ENCODE data around the gene HPN.
"Not testable (repeated sequence)": the region's sequence is repeated elsewhere in the genome, so short reads cannot be mapped to it uniquely, and the experiment has no call there.

Gene HPN

DNA sequence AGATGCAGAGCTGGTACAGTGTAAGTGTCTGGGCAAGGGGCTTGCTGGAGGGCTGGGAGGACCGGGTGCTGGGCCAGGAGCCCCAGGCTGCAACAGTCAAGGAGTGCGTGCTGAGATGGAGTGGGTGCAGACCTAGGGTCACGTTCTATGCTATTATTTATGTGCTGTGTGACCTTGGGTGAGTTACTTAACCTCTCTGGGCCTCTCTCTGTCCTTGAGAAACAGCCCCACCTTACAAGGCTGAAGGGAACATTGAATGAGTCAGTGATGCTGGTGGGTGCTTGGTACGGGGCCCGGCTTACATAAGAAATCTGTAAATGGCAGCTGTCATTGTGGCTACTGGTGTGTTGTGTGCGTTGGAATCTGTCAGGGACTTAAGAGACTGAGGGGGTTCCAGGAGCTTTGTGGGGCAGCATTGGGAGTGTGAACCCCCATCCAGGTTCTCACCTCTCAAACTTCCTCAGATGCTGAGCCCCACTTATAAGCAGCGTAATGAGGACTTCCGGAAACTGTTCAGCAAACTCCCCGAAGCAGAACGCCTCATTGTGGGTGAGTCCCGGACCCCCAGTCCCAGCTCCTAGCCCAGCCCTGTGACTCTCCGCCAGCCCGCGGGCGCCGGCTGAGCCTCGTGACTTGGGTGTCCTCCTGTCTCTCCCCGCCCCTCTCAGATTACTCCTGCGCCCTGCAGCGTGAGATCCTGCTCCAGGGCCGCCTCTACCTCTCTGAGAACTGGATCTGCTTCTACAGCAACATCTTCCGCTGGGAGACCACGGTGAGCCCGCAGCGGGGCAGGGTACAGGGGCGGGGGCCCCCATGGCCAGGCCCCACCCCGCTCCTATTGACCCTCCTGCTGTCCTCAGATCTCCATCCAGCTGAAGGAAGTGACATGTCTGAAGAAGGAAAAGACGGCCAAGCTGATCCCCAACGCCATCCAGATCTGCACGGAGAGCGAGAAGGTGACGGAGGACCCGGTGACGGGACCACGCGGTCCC lies 31.8 kb upstream of the HPN start:
- no peak for FAIRE-seq

GRCh38 chr19:35011091-35011689 lies 30.3 kb upstream of the HPN start:
- no peak for FAIRE-seq

- no peak for FAIRE-seq
Measured at GRCh38 chr19:35011737-35012682, 29.5 kb upstream of the HPN start.

DNA sequence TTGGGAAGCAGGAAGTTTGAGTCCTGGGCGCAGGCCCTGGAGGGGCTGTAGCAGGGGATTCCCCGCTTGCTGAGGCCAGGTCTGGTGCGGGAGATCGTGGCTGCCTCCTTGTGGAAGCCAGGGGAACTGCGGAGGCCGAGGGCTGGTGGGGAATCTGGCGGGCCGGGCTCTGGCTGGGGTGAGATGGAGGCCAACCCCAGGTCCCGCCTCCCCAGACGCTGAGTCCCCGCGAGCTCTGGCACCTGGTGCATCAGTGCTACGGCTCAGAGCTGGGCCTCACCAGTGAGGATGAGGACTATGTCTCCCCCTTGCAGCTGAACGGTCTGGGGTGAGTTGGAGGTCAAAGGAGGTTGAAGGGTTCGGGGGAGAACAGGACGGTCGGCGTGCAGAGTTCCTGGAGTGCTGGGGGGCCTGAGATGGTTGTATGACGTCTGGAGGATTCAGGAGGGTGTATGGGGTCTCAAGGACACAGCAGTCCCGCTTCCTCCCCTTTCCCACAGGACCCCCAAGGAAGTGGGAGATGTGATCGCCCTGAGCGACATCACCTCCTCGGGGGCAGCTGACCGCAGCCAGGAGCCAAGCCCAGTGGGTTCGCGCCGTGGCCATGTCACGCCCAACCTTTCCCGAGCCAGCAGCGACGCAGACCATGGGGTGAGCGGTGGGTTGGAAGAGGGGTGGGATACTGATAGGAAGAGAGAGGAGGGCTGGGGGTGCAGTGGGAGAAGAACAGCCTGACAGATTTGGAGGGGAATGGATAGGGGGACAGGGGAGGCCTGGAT lies 28.3 kb upstream of the HPN start:
- FAIRE-seq = no peak

DNA sequence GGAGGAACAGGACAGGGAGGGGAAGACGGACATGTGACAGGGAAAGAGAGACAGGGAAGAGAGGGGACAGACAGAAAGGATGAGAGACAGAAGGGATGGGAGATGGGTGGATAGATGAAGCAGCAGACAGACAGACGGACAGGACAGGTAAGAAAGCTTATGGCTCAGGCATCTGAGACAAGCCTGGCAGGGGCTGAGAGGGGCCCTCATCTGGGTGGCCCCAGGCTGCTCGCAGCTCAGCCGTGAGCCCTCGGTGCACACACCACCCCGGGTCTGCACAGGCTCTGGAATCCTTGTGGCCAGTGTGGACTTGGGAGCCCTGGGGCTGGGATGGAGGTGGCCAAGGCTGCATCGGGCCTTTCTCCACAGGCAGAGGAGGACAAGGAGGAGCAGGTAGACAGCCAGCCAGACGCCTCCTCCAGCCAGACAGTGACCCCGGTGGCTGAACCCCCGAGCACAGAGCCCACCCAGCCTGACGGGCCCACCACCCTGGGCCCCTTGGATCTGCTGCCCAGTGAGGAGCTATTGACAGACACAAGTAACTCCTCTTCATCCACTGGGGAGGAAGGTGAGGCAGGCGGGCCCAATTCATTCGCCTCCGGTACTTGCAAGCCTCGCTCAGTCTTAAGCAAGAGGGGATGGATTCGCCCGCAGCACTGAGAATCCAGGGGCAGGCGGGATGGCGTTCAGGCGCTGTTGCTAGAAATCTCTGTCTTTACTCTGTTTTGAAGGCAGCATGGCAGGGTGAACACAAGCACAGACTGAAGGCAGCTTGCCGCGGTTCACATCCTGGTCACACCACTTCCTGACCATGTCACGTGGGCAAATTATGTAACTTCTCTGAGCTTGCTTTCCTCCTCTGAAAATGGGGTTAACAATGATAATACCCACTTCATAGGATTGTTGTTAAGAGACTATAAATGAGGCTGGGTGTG lies 27.4 kb upstream of the HPN start:
- FAIRE-seq = no peak

GRCh38 chr19:35014774-35015173 lies 26.7 kb upstream of the HPN start:
- not testable (repeated sequence) for FAIRE-seq

GRCh38 chr19:35015270-35015953 lies 26.1 kb upstream of the HPN start:
- FAIRE-seq = no peak

DNA sequence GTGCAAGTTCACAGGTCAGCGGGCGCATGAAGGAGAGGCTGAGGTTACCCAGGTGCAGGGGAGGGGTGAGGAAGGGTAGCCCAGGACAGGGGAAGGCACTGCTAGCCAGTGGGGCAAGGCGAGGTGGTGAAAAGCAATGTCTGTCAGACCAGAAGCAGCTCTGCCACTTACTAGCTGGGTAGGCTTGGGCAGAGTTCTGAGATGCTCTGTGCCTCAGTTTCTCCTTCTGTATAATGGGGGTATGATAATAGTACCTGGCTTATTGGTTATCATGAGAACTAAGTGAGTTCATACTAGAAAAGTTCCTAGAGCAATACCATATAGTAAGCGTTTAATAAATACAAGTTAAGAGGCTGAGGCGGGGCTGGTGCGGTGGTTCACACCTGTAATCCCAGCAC lies 25.6 kb upstream of the HPN start:
- FAIRE-seq = no peak

DNA sequence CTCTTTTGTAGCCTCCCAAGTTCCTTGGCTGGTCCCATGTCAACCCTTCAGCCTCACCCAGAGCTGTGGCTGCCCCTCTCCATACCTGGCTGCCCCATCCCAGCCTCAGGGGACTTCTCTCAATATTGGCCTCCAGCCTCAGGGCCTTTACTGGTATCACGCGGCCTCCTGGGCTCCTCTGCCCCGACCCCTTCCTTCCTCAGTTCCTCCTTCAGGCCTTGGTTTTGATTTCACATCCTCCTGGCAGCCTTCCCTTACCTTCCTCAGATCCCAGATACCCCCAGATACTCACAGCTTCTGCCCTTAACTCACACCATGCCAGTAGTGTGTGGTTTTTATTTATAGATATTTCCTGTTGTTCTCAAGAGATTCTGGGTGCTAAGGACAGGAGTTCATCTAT lies 24.0 kb upstream of the HPN start:
- no peak for FAIRE-seq

DNA sequence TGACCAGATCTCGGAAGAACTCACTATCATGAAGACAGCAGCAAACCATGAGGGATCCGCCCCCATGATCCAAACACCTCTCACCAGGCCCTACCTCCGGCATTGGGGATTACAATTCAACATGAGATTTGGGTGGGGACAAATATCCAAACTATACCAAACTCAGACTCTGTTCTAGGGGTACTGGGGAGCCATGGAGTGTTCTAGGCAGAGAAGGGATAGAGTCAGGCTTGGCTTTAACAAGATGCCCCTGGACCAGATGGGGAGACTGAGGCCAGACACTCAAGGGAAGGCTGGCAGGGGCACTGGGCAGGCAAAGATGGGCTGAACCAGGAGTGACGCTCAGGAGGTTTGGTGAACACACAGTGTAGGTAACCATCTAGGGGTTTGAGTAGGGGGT lies 23.1 kb upstream of the HPN start:
- no peak for FAIRE-seq

DNA sequence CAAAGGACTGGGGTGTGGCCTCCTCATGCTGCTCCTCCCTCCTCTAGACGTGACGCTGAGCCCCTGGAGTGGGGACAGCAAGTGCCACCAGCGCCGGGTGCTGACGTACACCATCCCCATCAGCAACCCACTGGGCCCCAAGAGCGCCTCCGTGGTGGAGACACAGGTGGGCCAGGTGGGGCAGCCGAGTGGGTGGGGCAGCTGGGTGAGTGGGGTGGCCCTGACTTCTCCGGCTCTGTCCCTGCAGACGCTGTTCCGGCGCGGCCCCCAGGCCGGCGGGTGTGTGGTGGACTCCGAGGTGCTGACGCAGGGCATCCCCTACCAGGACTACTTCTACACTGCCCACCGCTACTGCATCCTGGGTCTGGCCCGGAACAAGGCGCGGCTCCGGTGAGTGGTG lies 22.4 kb upstream of the HPN start:
- no peak for FAIRE-seq

- no peak for FAIRE-seq
Measured at GRCh38 chr19:35021016-35021415, 20.5 kb upstream of the HPN start.

DNA sequence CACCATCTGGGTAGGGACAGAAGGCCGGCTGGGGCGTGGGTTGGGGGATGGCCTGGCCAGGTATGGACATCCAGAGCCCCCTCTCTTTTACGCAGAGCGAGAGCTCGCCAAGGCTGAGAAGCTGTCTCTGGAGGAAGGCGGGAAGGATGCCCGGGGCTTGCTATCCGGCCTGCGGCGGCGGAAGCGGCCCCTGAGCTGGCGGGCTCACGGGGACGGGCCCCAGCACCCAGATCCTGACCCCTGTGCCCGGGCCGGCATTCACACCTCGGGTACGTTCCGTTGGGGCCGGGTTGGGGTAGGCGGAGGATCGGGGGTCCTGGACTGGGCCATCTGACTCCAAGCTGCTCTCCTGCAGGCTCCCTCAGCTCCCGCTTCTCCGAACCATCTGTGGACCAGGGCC lies 19.9 kb upstream of the HPN start:
- FAIRE-seq = no peak

DNA sequence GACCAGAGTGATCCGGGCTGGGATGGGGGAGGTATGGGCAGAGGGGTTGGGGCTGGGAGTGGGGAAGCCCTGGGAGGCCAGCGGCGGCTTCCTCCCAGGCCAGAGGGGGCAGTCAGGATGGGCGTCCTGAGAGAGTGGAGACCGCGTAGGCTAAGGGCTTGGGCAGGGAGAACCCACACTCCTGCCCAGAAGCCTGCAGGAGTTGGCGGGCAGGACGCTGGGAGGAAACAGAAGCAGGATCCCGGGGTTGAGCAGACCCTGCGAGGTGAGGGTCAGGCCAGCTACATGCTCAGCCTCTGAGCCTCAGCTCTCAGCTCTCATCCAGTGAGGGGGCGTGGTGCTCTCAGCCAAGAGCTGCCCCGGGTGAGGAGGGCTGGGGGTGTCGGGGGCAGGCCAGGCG lies 19.1 kb upstream of the HPN start:
- no peak for FAIRE-seq

DNA sequence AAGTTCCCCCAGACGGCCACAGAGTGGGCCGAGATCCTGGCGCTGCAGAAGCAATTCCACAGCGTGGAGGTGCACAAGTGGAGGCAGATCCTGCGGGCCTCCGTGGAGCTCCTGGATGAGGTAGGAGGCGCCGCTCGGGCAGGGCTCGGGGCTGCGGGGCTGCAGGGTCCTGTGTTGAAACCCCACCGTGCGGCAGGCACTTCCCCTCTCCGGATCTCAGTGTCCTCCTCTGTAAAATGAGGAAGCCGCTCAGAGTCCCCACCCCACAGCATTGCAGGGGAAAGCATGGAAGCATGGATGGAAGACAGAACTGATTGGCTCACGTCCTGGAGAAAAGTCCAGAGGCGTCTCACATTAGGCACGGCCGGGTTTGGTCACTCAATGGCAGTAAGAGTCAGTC lies 18.1 kb upstream of the HPN start:
- no peak for FAIRE-seq

- no peak for FAIRE-seq
Measured at GRCh38 chr19:35024095-35024494, 17.4 kb upstream of the HPN start.

DNA sequence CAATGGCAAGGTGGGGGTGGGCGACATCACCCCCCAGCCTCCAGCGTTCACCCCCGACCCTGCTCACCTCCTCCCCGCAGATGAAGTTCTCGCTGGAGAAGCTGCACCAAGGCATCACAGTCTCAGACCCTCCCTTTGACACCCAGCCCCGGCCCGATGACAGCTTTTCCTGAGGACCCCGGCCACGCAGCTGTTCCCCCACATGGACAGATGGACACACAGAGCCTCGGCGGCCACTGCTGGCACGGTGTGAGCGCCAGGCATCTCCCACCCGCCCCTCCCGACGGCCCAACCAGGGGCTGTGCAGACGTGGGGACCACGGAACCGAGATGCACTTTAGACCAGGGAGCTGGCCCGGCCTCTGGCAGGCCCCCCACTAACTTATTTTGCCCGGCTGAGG lies 15.6 kb upstream of the HPN start:
- no peak for FAIRE-seq

DNA sequence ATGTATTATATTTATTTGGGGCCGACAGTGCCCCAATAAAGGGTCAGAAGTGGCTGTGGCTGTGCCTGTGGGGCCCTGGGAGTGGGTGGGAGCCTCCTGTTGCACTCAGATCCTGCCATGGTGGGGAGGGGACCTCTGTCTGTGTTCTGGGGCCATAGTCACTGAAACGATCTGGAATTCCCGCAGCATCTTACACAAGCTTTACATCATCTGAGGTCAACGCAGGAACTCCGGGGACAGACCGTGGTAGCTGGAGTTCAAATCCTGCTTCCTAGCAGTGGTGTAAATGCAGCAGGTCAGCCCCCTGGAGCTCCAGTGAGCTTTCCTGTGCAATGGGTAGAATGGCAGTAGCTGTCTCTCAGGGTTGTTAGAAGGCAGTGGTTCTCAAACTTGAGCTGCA lies 15.1 kb upstream of the HPN start:
- no peak for FAIRE-seq

- no peak for FAIRE-seq
Measured at GRCh38 chr19:35027009-35027408, 14.5 kb upstream of the HPN start.

- no peak for FAIRE-seq
Measured at GRCh38 chr19:35027851-35028599, 13.5 kb upstream of the HPN start.
